Nephron (organoid): Measurements from ENCODE around the gene MRM2.
A peak's percentile ranks its signal among the peaks of the same experiment; 100 is the strongest.

ENCODE experiments used
- H3K27ac Mint-ChIP-seq, 3 experiments: 2 replicates each; pipeline ENCODE4 v1.8.0; 2020; ENCODE audit warnings: mixed read lengths in 3 of 3, mild to moderate bottlenecking in 2 of 3, moderate library complexity in 1 of 3
- H3K27me3 Mint-ChIP-seq: 2 replicates; pipeline ENCODE4 v1.8.0; 2021; ENCODE audit warnings: low read depth, mild to moderate bottlenecking, moderate library complexity, mixed read lengths
- H3K36me3 Mint-ChIP-seq: 2 replicates; pipeline ENCODE4 v1.8.0; 2020; ENCODE audit warnings: low read depth, mixed read lengths
- H3K4me1 Mint-ChIP-seq: 2 replicates; pipeline ENCODE4 v1.8.0; 2020; ENCODE audit warnings: mixed read lengths
- H3K4me3 Mint-ChIP-seq, 3 experiments: 2 replicates each; pipeline ENCODE4 v1.8.0; 2020; ENCODE audit warnings: mild to moderate bottlenecking in 3 of 3, mixed read lengths in 3 of 3, moderate library complexity in 2 of 3
- H3K9me3 Mint-ChIP-seq: 2 replicates; pipeline ENCODE4 v1.8.0; 2020; ENCODE audit warnings: mixed read lengths
- CTCF ChIP-seq, 3 experiments: fragments of 200-600 bp; sonication (generic); IDR thresholded peaks; one replicate each; pipeline ENCODE4 v1.5.0; 2021; ENCODE audit warnings: antibody characterized with exemption in 3 of 3; ENCODE audit not compliant: unreplicated experiment in 3 of 3

MRM2 gene

GRCh38 chr7:2205036-2205780 is 36.8 kb downstream of the MRM2 start:
- no peak for TF ChIP-seq CTCF (IDR thresholded peaks at IDR 0.05; ENCODE audit: unreplicated experiment in 3 of 3)
- Mint-ChIP-seq H3K9me3 (no peaks in the 10 kb centered on the region), H3K27ac (no peak overlapping the region)

GRCh38 chr7:2204446-2204845 is 37.6 kb downstream of the MRM2 start:
- Mint-ChIP-seq H3K4me3 (no peak overlapping the region), H3K27me3 (peaks cover 7% of the 10 kb centered on the region), H3K27ac (peak overlapping the region in 2 of 3 experiments; percentile 24 to 59), H3K4me1 (peaks cover 39% of the 10 kb centered on the region), H3K36me3 (peaks cover 34% of the 10 kb centered on the region), H3K9me3 (no peaks in the 10 kb centered on the region)
- TF ChIP-seq CTCF (IDR thresholded peaks at IDR 0.05; ENCODE audit: unreplicated experiment in 3 of 3) = no peak

More at GRCh38 chr7:2205036-2205780, 36.8 kb downstream of the MRM2 start:
- Mint-ChIP-seq H3K36me3 (peaks cover 30% of the 10 kb centered on the region), H3K4me1 (peaks cover 39% of the 10 kb centered on the region), H3K27me3 (peaks cover 7% of the 10 kb centered on the region), H3K4me3 (no peak overlapping the region)

GRCh38 chr7:2203766-2204300 is 38.2 kb downstream of the MRM2 start:
- H3K4me3 Mint-ChIP-seq = peak overlapping the region in 1 of 3 experiments; percentile 20
- H3K27me3 Mint-ChIP-seq = peaks cover 4% of the 10 kb centered on the region
- TF ChIP-seq CTCF (IDR thresholded peaks at IDR 0.05; ENCODE audit: unreplicated experiment in 3 of 3) = peak in 1 of 3 experiments; percentile 2
- peaks cover 35% of the 10 kb centered on the region for H3K36me3 Mint-ChIP-seq
- no peaks in the 10 kb centered on the region for H3K9me3 Mint-ChIP-seq
- peak overlapping the region; percentile 24 to 65 (median 61) for H3K27ac Mint-ChIP-seq
- peaks cover 39% of the 10 kb centered on the region for H3K4me1 Mint-ChIP-seq

- peak overlapping the region in 2 of 3 experiments; percentile 61 to 65 for H3K27ac Mint-ChIP-seq
- peak; percentile 14 to 28 (median 19) for TF ChIP-seq CTCF (IDR thresholded peaks at IDR 0.05; ENCODE audit: unreplicated experiment in 3 of 3)
- H3K27me3 Mint-ChIP-seq = peaks cover 4% of the 10 kb centered on the region
- H3K4me1 Mint-ChIP-seq = peaks cover 39% of the 10 kb centered on the region
- H3K36me3 Mint-ChIP-seq = peaks cover 28% of the 10 kb centered on the region
- no peaks in the 10 kb centered on the region for H3K9me3 Mint-ChIP-seq
- H3K4me3 Mint-ChIP-seq = no peak overlapping the region
Observed at GRCh38 chr7:2202901-2203765, 38.9 kb downstream of the MRM2 start.

GRCh38 chr7:2202361-2202761 is 39.6 kb downstream of the MRM2 start:
- TF ChIP-seq CTCF (IDR thresholded peaks at IDR 0.05; ENCODE audit: unreplicated experiment in 3 of 3) = no peak
- no peak overlapping the region for H3K27ac Mint-ChIP-seq
- H3K4me3 Mint-ChIP-seq = no peak overlapping the region
- no peaks in the 10 kb centered on the region for H3K9me3 Mint-ChIP-seq
- H3K27me3 Mint-ChIP-seq = peaks cover 8% of the 10 kb centered on the region
- peaks cover 39% of the 10 kb centered on the region for H3K4me1 Mint-ChIP-seq
- H3K36me3 Mint-ChIP-seq = peaks cover 24% of the 10 kb centered on the region
